Measurements from ENCODE around the gene PACRG. TPM values are rescaled to one million over a fixed set of nuclear protein-coding genes. Genes with fewer than 3 reads are reported as not detected.

The PACRG gene
- polyA plus RNA-seq, 1 donor from 2014 or later = 16.6 TPM

GRCh38 chr6:163162874-163163213 is 435.1 kb downstream of the PACRG start:
- H3K4me3 ChIP-seq (ENCODE audit: low read length) = no peak overlapping the region
- no peaks in the 10 kb centered on the region for H3K36me3 ChIP-seq (ENCODE audit: insufficient read depth, low read length)
- no peaks in the 10 kb centered on the region for H3K79me2 ChIP-seq (replicated peaks; ENCODE audit: insufficient read depth, low read length)
- no peaks in the 10 kb centered on the region for H3F3A ChIP-seq (ENCODE audit: insufficient read depth, low read length, poor library complexity, severe bottlenecking)
- no peaks in the 10 kb centered on the region for H3K9me3 ChIP-seq (ENCODE audit: low read length)
- no peaks in the 10 kb centered on the region for H4K20me1 ChIP-seq (ENCODE audit: insufficient read depth)
- no peak overlapping the region for H3K27ac ChIP-seq (ENCODE audit: low read length)
- H3K4me2 ChIP-seq (ENCODE audit: low read length) = no peak overlapping the region
- H2AFZ ChIP-seq (ENCODE audit: low read depth, low read length) = no peak overlapping the region
- no peaks in the 10 kb centered on the region for H3K9me2 ChIP-seq (ENCODE audit: insufficient read depth, low read length)
- TF ChIP-seq RAD21 (conservative IDR thresholded peaks at IDR 0.05) (no peak), REST (IDR thresholded peaks at IDR 0.05; ENCODE audit: borderline replicate concordance) (no peak), EZH2 (IDR thresholded peaks at IDR 0.05; ENCODE audit: borderline replicate concordance, insufficient read depth, low read length, poor library complexity, severe bottlenecking) (no peak), SMC3 (conservative IDR thresholded peaks at IDR 0.05; ENCODE audit: poor library complexity) (no peak), EP300 (conservative IDR thresholded peaks at IDR 0.05; ENCODE audit: poor library complexity, severe bottlenecking) (no peak), POLR2AphosphoS5 (IDR thresholded peaks at IDR 0.05) (no peak), MXI1 (conservative IDR thresholded peaks at IDR 0.05; ENCODE audit: poor library complexity, severe bottlenecking) (no peak), CTCF (IDR thresholded peaks at IDR 0.05; ENCODE audit: poor library complexity, severe bottlenecking) (no peak), TAF1 (IDR thresholded peaks at IDR 0.05; ENCODE audit: low read depth) (no peak)
- H3K9ac ChIP-seq (ENCODE audit: low read length) = no peak overlapping the region
- H3K27me3 ChIP-seq (ENCODE audit: insufficient read depth, low read depth, low read length) = no peaks in the 10 kb centered on the region

GRCh38 chr6:163164175-163164900 is 436.6 kb downstream of the PACRG start:
- Histone ChIP-seq H3K79me2 (replicated peaks; ENCODE audit: insufficient read depth, low read length) (no peaks in the 10 kb centered on the region), H3K27ac (ENCODE audit: low read length) (no peak overlapping the region), H2AFZ (ENCODE audit: low read depth, low read length) (no peak overlapping the region), H3K36me3 (ENCODE audit: insufficient read depth, low read length) (no peaks in the 10 kb centered on the region), H3K4me2 (ENCODE audit: low read length) (no peak overlapping the region), H3K9me2 (ENCODE audit: insufficient read depth, low read length) (no peaks in the 10 kb centered on the region), H3K9ac (ENCODE audit: low read length) (no peak overlapping the region), H3K9me3 (ENCODE audit: low read length) (no peaks in the 10 kb centered on the region), H3K4me3 (ENCODE audit: low read length) (no peak overlapping the region), H3F3A (ENCODE audit: insufficient read depth, low read length, poor library complexity, severe bottlenecking) (no peaks in the 10 kb centered on the region), H4K20me1 (ENCODE audit: insufficient read depth) (no peaks in the 10 kb centered on the region), H3K27me3 (ENCODE audit: insufficient read depth, low read depth, low read length) (no peaks in the 10 kb centered on the region)
- TF ChIP-seq RAD21 (conservative IDR thresholded peaks at IDR 0.05) (no peak), EP300 (conservative IDR thresholded peaks at IDR 0.05; ENCODE audit: poor library complexity, severe bottlenecking) (no peak)

Measured in neural cell (in vitro differentiated cells).